Suprapubic skin (tissue), 4 donors: ENCODE measurements around the gene FIGNL1.

Experiments
- CTCF ChIP-seq, 2 donors: fragments of 200-600 bp in 1 of 2; fragments of 450-650 bp in 1 of 2; sonication (generic) in 1 of 2; IDR thresholded peaks; one replicate each; pipeline ENCODE4 v1.5.1; 2016 to 2019; ENCODE audit warnings: antibody characterized with exemption in 2 of 2, mild to moderate bottlenecking in 1 of 2, moderate library complexity in 1 of 2
- EP300 ChIP-seq: sonication (generic); formaldehyde crosslinking; IDR thresholded peaks from one replicate; pipeline ENCODE4 v1.6.1; 2017; ENCODE audit warnings: antibody characterized with exemption
- POLR2A ChIP-seq, 2 donors: fragments of 450-650 bp; IDR thresholded peaks; one replicate each; pipeline ENCODE4 v1.6.1; 2017; ENCODE audit warnings: antibody characterized with exemption in 2 of 2, mild to moderate bottlenecking in 2 of 2, moderate library complexity in 2 of 2
- POLR2AphosphoS5 ChIP-seq, 3 donors: sonication (generic); formaldehyde crosslinking; IDR thresholded peaks; one replicate each; pipeline ENCODE4 v1.6.1; 2017; ENCODE audit warnings: antibody characterized with exemption in 3 of 3

- TF ChIP-seq POLR2A (IDR thresholded peaks at IDR 0.05) (no peak), CTCF (IDR thresholded peaks at IDR 0.05) (no peak), POLR2AphosphoS5 (IDR thresholded peaks at IDR 0.05) (no peak), EP300 (no peak)
Measured at GRCh38 chr7:50492770-50493519, 42.8 kb upstream of the FIGNL1 start.
